ENCODE measurements around the gene CDCA4. TPM values are rescaled to one million over a fixed set of nuclear protein-coding genes. Genes with fewer than 3 reads are reported as not detected.

The CDCA4 gene
- polyA plus RNA-seq (2013), result 16.8 and 18.1 TPM in 2 replicates

- peaks cover 2% of the 10 kb centered on the region for H3K9me3 ChIP-seq (ENCODE audit: insufficient read depth, low read depth, low read length)
- peak within 1 kb of the TSS; percentile 38 for H2AFZ ChIP-seq (ENCODE audit: insufficient read depth, low read length, poor library complexity)
- H2BK120ac ChIP-seq (ENCODE audit: insufficient read depth, low read length, poor library complexity), result peak within 1 kb of the TSS; percentile 62
- H2BK5ac ChIP-seq (ENCODE audit: low read depth, low read length, poor library complexity), result peak within 1 kb of the TSS; percentile 77
- peak within 1 kb of the TSS; percentile 93 for H3K4ac ChIP-seq (ENCODE audit: low read depth, low read length)
- H3K18ac ChIP-seq (ENCODE audit: low read length), result peak within 1 kb of the TSS; percentile 55
- H3K27ac ChIP-seq (ENCODE audit: low read depth, low read length), result peak within 1 kb of the TSS; percentile 88
- peak; percentile 98 to 99 for DNase-seq
- H4K8ac ChIP-seq (ENCODE audit: low read depth, low read length), result peak within 1 kb of the TSS; percentile 93
- H3K14ac ChIP-seq (ENCODE audit: low read length), result peak within 1 kb of the TSS; percentile 89
- peaks cover 13% of the 10 kb centered on the region for H3K79me1 ChIP-seq (ENCODE audit: low read length)
- peak within 1 kb of the TSS; percentile 92 for H3K4me3 ChIP-seq (ENCODE audit: low read depth, low read length)
- H4K91ac ChIP-seq (ENCODE audit: low read depth, low read length), result peak within 1 kb of the TSS; percentile 93
- H2BK12ac ChIP-seq (ENCODE audit: low read length), result no peak within 1 kb of the TSS
- H3K23ac ChIP-seq (ENCODE audit: low read length), result no peak within 1 kb of the TSS
- WGBS (ENCODE audit: extremely low coverage, insufficient coverage, insufficient read length), result no CpG with 5 or more reads among the region's 115 CpGs
- peak within 1 kb of the TSS; percentile 96 for H3K9ac ChIP-seq (ENCODE audit: low read length)
- H3K4me1 ChIP-seq (ENCODE audit: control insufficient read depth in 1 of 2, insufficient read depth in 2 of 2, low read length in 2 of 2), result peaks cover 13 to 19% of the 10 kb centered on the region in 2 experiments
- H4K12ac ChIP-seq (ENCODE audit: low read depth, low read length), result peak within 1 kb of the TSS; percentile 60
- H3K79me2 ChIP-seq (ENCODE audit: control insufficient read depth, insufficient read depth, low read length, poor library complexity), result peaks cover 29% of the 10 kb centered on the region
- peaks cover 2 to 4% of the 10 kb centered on the region in 2 experiments for H3K36me3 ChIP-seq (ENCODE audit: control insufficient read depth in 1 of 2, insufficient read depth in 2 of 2, low read length in 2 of 2)
- peak within 1 kb of the TSS; percentile 84 for H3K4me2 ChIP-seq (ENCODE audit: low read length)
- H3K27me3 ChIP-seq (ENCODE audit: insufficient read depth, low read length), result no peaks in the 10 kb centered on the region
- H2AK5ac ChIP-seq (ENCODE audit: low read length), result peak within 1 kb of the TSS; percentile 59
Measured at GRCh38 chr14:105020815-105021655, at the start of gene CDCA4. Gene CDCA4, minus strand, starts transcription at chr14:105021083. Its CDS starts 9,154 bp downstream, at chr14:105011929.

DNA sequence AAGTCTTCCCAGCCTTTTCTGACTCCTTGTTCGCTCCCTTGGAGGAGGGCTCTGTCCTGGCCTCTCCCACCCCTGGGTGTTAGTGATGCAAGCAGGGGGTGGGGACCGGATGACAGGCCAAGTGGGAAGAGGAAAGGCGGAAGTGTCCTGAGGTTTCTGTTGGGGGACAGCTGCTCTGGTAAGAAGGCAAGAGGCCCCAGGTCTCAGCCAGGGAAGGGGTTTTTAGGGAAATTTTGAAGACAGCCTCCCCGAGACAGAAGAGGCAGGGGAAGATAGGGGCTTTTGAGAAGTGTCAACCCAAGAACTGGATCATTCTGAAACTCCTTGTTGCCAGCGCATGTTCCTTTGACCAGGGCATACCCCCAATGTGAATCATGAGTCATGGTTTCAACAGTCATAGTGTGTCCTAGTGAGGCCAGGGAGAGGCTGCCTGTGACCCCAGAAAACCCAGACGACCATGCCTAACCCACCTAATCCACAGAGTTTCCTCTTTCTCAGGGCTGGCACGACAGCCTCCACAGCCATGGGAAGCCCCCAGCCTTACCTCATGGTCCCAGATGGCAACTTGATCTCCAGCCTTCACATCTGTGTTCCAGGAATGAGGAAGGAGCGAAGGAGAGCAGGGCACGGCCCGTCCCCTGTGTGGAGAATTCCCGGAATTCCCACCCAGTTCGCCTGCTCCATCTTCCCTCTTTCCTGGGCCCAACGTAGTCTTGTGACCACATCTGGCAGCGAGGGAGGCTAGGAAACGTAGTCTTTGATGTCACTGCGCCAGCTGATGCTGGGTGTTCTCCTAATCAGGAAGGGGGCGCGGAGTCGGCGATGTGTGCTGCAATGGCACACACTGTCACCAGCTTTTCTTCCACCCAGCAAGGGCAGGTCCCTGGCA lies 49.2 kb upstream of the CDCA4 start:
- no peak overlapping the region for H4K8ac ChIP-seq (ENCODE audit: low read depth, low read length)
- H3K4me2 ChIP-seq (ENCODE audit: low read length), result no peak overlapping the region
- no peak overlapping the region for H3K4me3 ChIP-seq (ENCODE audit: low read depth, low read length)
- H2BK120ac ChIP-seq (ENCODE audit: insufficient read depth, low read length, poor library complexity), result no peak overlapping the region
- no peak overlapping the region for H2BK12ac ChIP-seq (ENCODE audit: low read length)
- H3K23ac ChIP-seq (ENCODE audit: low read length), result no peak overlapping the region
- H3K4ac ChIP-seq (ENCODE audit: low read depth, low read length), result no peak overlapping the region
- H2AFZ ChIP-seq (ENCODE audit: insufficient read depth, low read length, poor library complexity), result no peak overlapping the region
- no peaks in the 10 kb centered on the region for H3K36me3 ChIP-seq (ENCODE audit: control insufficient read depth in 1 of 2, insufficient read depth in 2 of 2, low read length in 2 of 2)
- H4K12ac ChIP-seq (ENCODE audit: low read depth, low read length), result no peak overlapping the region
- no peak overlapping the region for H3K27ac ChIP-seq (ENCODE audit: low read depth, low read length)
- H3K27me3 ChIP-seq (ENCODE audit: insufficient read depth, low read length), result no peaks in the 10 kb centered on the region
- H2BK5ac ChIP-seq (ENCODE audit: low read depth, low read length, poor library complexity), result no peak overlapping the region
- no peaks in the 10 kb centered on the region for H3K79me2 ChIP-seq (ENCODE audit: control insufficient read depth, insufficient read depth, low read length, poor library complexity)
- peaks cover 3 to 8% of the 10 kb centered on the region in 2 experiments for H3K4me1 ChIP-seq (ENCODE audit: control insufficient read depth in 1 of 2, insufficient read depth in 2 of 2, low read length in 2 of 2)
- H3K9me3 ChIP-seq (ENCODE audit: insufficient read depth, low read depth, low read length), result peaks cover 6% of the 10 kb centered on the region
- DNase-seq, result peak; percentile 56 to 76
- WGBS (ENCODE audit: extremely low coverage, insufficient coverage, insufficient read length), result no CpG with 5 or more reads among the region's 20 CpGs
- no peak overlapping the region for H4K91ac ChIP-seq (ENCODE audit: low read depth, low read length)
- H3K14ac ChIP-seq (ENCODE audit: low read length), result no peak overlapping the region
- no peak overlapping the region for H3K9ac ChIP-seq (ENCODE audit: low read length)
- no peak overlapping the region for H3K18ac ChIP-seq (ENCODE audit: low read length)
- H3K79me1 ChIP-seq (ENCODE audit: low read length), result no peaks in the 10 kb centered on the region
- no peak overlapping the region for H2AK5ac ChIP-seq (ENCODE audit: low read length)

DNA sequence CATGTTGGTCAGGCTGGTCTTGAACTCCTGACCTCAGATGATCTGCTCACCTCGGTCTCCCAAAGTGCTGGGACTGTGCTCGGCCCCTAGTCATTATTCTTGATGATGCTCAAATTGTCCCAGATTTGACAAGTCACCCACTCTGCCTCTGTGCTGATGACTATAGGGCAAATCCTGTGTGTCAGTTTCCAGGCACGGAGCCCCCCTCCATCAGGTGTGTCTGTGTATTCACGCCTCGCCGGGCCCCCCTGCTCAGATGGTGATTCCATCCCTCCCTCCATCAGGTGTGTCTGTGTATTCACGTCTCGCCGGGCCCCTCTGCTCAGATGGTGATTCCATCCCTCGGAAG lies 48.6 kb upstream of the CDCA4 start:
- no peak overlapping the region for H2AK5ac ChIP-seq (ENCODE audit: low read length)
- DNase-seq, result no peak
- no peak overlapping the region for H3K27ac ChIP-seq (ENCODE audit: low read depth, low read length)
- H3K18ac ChIP-seq (ENCODE audit: low read length), result no peak overlapping the region
- no peak overlapping the region for H3K4me2 ChIP-seq (ENCODE audit: low read length)
- H3K79me2 ChIP-seq (ENCODE audit: control insufficient read depth, insufficient read depth, low read length, poor library complexity), result no peaks in the 10 kb centered on the region
- WGBS (ENCODE audit: extremely low coverage, insufficient coverage, insufficient read length), result no CpG with 5 or more reads among the region's 10 CpGs
- H3K36me3 ChIP-seq (ENCODE audit: control insufficient read depth in 1 of 2, insufficient read depth in 2 of 2, low read length in 2 of 2), result no peaks in the 10 kb centered on the region
- H3K27me3 ChIP-seq (ENCODE audit: insufficient read depth, low read length), result no peaks in the 10 kb centered on the region
- no peak overlapping the region for H3K4ac ChIP-seq (ENCODE audit: low read depth, low read length)
- no peak overlapping the region for H3K23ac ChIP-seq (ENCODE audit: low read length)
- no peaks in the 10 kb centered on the region for H3K79me1 ChIP-seq (ENCODE audit: low read length)
- H3K9me3 ChIP-seq (ENCODE audit: insufficient read depth, low read depth, low read length), result peaks cover 9% of the 10 kb centered on the region
- no peak overlapping the region for H2BK120ac ChIP-seq (ENCODE audit: insufficient read depth, low read length, poor library complexity)
- H4K12ac ChIP-seq (ENCODE audit: low read depth, low read length), result no peak overlapping the region
- H3K14ac ChIP-seq (ENCODE audit: low read length), result no peak overlapping the region
- peaks cover 3 to 8% of the 10 kb centered on the region in 2 experiments for H3K4me1 ChIP-seq (ENCODE audit: control insufficient read depth in 1 of 2, insufficient read depth in 2 of 2, low read length in 2 of 2)
- no peak overlapping the region for H3K4me3 ChIP-seq (ENCODE audit: low read depth, low read length)
- H4K91ac ChIP-seq (ENCODE audit: low read depth, low read length), result no peak overlapping the region
- H2BK5ac ChIP-seq (ENCODE audit: low read depth, low read length, poor library complexity), result no peak overlapping the region
- no peak overlapping the region for H2AFZ ChIP-seq (ENCODE audit: insufficient read depth, low read length, poor library complexity)
- no peak overlapping the region for H4K8ac ChIP-seq (ENCODE audit: low read depth, low read length)
- no peak overlapping the region for H3K9ac ChIP-seq (ENCODE audit: low read length)
- no peak overlapping the region for H2BK12ac ChIP-seq (ENCODE audit: low read length)

DNA sequence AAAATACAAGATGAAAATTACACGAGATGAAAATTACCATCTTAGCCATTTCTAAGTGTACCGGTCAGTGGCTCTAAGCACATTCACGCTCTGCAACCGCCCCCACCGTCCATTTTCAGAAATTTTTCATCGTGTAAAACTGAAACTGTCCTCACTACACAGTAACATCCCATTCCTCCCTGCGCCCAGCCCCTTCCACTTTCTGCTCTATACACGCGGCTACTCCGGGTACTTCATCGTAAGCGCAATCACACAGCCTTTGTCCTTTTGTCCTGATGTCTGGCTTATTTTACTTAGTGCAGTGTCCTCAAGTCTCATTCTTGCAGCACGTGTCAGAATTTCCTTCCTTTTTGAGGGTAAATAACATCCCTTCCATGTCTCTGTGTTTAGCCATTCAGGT lies 47.9 kb upstream of the CDCA4 start:
- peaks cover 3 to 8% of the 10 kb centered on the region in 2 experiments for H3K4me1 ChIP-seq (ENCODE audit: control insufficient read depth in 1 of 2, insufficient read depth in 2 of 2, low read length in 2 of 2)
- no peak overlapping the region for H4K12ac ChIP-seq (ENCODE audit: low read depth, low read length)

More for the DNA sequence above, 47.9 kb upstream of the CDCA4 start:
- H3K18ac ChIP-seq (ENCODE audit: low read length), result no peak overlapping the region
- no peak overlapping the region for H4K91ac ChIP-seq (ENCODE audit: low read depth, low read length)
- no peak overlapping the region for H2BK12ac ChIP-seq (ENCODE audit: low read length)
- no peaks in the 10 kb centered on the region for H3K79me1 ChIP-seq (ENCODE audit: low read length)
- H3K9me3 ChIP-seq (ENCODE audit: insufficient read depth, low read depth, low read length), result peaks cover 9% of the 10 kb centered on the region
- H2BK5ac ChIP-seq (ENCODE audit: low read depth, low read length, poor library complexity), result no peak overlapping the region
- H3K14ac ChIP-seq (ENCODE audit: low read length), result no peak overlapping the region
- H3K36me3 ChIP-seq (ENCODE audit: control insufficient read depth in 1 of 2, insufficient read depth in 2 of 2, low read length in 2 of 2), result no peaks in the 10 kb centered on the region
- H3K9ac ChIP-seq (ENCODE audit: low read length), result no peak overlapping the region
- H4K8ac ChIP-seq (ENCODE audit: low read depth, low read length), result no peak overlapping the region
- H3K27me3 ChIP-seq (ENCODE audit: insufficient read depth, low read length), result no peaks in the 10 kb centered on the region
- DNase-seq, result no peak
- H3K4ac ChIP-seq (ENCODE audit: low read depth, low read length), result no peak overlapping the region
- no peak overlapping the region for H3K4me2 ChIP-seq (ENCODE audit: low read length)
- no peak overlapping the region for H2AFZ ChIP-seq (ENCODE audit: insufficient read depth, low read length, poor library complexity)
- H2BK120ac ChIP-seq (ENCODE audit: insufficient read depth, low read length, poor library complexity), result no peak overlapping the region
- H3K27ac ChIP-seq (ENCODE audit: low read depth, low read length), result no peak overlapping the region
- no peak overlapping the region for H3K4me3 ChIP-seq (ENCODE audit: low read depth, low read length)
- H3K79me2 ChIP-seq (ENCODE audit: control insufficient read depth, insufficient read depth, low read length, poor library complexity), result no peaks in the 10 kb centered on the region
- no peak overlapping the region for H3K23ac ChIP-seq (ENCODE audit: low read length)
- no peak overlapping the region for H2AK5ac ChIP-seq (ENCODE audit: low read length)
- WGBS (ENCODE audit: extremely low coverage, insufficient coverage, insufficient read length), result no CpG with 5 or more reads among the region's 13 CpGs

Data from trophoblast cell (in vitro differentiated cells and primary cell).